Thoracic aorta (tissue), 2 donors: ENCODE measurements around the gene ARHGAP22. TPM values are rescaled to one million over a fixed set of nuclear protein-coding genes. Genes with fewer than 3 reads are reported as not detected.

Experiments used
- ATAC-seq: fragments of 150-250 bp; one replicate; pipeline ENCODE4 v1.8.0; 2017; ENCODE audit warnings: low read depth; ENCODE audit not compliant: insufficient number of reproducible peaks, low FRiP score
- DNase-seq: peaks from one replicate; pipeline ENCODE4 v3.0.0-alpha.2; 2020; ENCODE audit warnings: low spot score
- H3K27ac ChIP-seq, 2 donors: fragments of 200-600 bp; sonication (generic); 1 replicate in 1 of 2; 2 replicates in 1 of 2; pipeline ENCODE4 v1.5.1; 2016; ENCODE audit warnings: mild to moderate bottlenecking in 2 of 2, moderate library complexity in 2 of 2
- H3K27me3 ChIP-seq: fragments of 200-600 bp; sonication (generic); replicated peaks from 2 replicates; pipeline ENCODE4 v1.6.0; 2016; ENCODE audit warnings: mild to moderate bottlenecking; ENCODE audit not compliant: insufficient read depth
- H3K36me3 ChIP-seq: fragments of 200-600 bp; sonication (generic); one replicate; pipeline ENCODE4 v1.5.1; 2016
- H3K4me1 ChIP-seq, 2 donors: fragments of 200-600 bp; sonication (generic); 1 replicate in 1 of 2; 2 replicates in 1 of 2; pipeline versions ENCODE4 v1.5.1 to v1.6.0; 2016; ENCODE audit warnings: low read depth in 2 of 2, mild to moderate bottlenecking in 1 of 2; ENCODE audit not compliant: control insufficient read depth in 1 of 2
- H3K4me3 ChIP-seq: fragments of 200-600 bp; sonication (generic); 2 replicates; pipeline ENCODE4 v1.5.1; 2016; ENCODE audit warnings: mild to moderate bottlenecking
- H3K9me3 ChIP-seq: fragments of 200-600 bp; sonication (generic); 2 replicates; pipeline ENCODE4 v1.5.1; 2016
- total RNA-seq, 2 donors: library from RNA; depleted of rRNA; stranded (reverse); fragments of >200 nt; gene quantifications; one replicate each; pipeline versions ENCODE4 v1.1.0 to v1.2.3, GENCODE V29; 2016
- TF ChIP-seq, protein P1 (sequence below): fragments of 200-600 bp; sonication (generic); IDR thresholded peaks from one replicate; pipeline ENCODE4 v1.5.1; 2019; ENCODE audit warnings: antibody characterized with exemption

Gene ARHGAP22
- total RNA-seq, 2 donors from 2014 or later: 15.4 to 24.8 TPM

DNA sequence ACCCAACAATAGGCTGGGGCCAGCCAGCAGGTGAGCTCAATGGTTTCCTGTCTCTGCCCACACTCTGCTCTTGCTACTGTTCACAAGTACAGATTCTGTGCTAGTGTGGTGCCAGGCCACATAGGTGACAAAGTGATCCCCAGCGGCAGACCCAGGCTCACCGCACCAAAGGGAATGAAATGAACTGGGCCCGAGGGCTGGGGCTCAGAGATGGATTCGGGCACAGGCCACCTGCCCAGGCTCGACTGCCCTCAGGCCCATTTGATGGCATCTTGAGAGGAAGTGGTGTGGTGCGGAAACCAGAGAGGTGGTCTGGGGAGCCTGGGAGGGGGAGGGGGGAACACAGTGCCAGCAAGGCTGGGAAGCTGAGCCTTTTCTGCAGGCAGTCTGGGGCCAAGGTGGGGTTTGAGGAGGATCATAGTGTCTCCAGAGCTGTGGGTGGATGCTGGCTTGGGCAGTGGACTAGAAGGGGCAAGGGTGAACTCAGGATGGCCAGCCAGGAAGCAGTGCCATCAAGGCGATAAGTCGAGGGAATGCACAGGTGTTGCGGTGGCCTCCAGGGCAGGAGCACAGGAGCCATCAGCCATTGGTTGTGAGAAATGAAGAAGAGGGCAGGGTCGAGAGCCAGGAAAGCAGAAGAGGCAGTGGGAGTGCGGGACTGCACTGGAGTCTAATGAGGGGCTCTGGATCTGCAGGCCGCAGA is 85.2 kb downstream of the ARHGAP22 start:
- no peak overlapping the region for H3K4me3 ChIP-seq
- DNase-seq (no peak), ATAC-seq (no peak)
- peaks cover 4% of the 10 kb centered on the region for H3K9me3 ChIP-seq
- no peak overlapping the region for H3K27ac ChIP-seq
- H3K27me3 ChIP-seq: no peaks in the 10 kb centered on the region
- TF ChIP-seq, protein P1, sequence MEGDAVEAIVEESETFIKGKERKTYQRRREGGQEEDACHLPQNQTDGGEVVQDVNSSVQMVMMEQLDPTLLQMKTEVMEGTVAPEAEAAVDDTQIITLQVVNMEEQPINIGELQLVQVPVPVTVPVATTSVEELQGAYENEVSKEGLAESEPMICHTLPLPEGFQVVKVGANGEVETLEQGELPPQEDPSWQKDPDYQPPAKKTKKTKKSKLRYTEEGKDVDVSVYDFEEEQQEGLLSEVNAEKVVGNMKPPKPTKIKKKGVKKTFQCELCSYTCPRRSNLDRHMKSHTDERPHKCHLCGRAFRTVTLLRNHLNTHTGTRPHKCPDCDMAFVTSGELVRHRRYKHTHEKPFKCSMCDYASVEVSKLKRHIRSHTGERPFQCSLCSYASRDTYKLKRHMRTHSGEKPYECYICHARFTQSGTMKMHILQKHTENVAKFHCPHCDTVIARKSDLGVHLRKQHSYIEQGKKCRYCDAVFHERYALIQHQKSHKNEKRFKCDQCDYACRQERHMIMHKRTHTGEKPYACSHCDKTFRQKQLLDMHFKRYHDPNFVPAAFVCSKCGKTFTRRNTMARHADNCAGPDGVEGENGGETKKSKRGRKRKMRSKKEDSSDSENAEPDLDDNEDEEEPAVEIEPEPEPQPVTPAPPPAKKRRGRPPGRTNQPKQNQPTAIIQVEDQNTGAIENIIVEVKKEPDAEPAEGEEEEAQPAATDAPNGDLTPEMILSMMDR: no peak
- H3K4me1 ChIP-seq: peaks cover 4 to 24% of the 10 kb centered on the region in 2 donors
- H3K36me3 ChIP-seq: no peaks in the 10 kb centered on the region

DNA sequence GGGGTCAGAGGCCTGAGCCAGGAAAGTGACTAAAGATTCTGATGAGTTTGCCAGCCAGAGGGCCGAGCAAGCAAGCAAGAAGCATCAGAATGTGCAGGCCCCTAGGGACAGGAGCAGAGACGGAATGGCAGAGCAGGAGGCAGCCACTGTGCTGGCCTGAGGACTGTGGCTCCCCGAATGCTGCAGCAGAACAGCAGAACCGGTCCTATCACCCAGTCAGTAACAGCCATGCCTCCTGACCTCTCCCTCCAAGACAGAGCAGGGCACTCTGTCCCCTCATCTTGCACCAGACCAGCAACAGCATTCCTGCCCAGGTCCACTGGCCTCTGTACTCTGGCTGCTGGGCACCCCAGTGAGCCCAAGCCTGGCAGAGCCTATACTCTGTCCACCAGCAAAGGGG is 85.9 kb downstream of the ARHGAP22 start:
- TF ChIP-seq, protein P1: no peak
- Histone ChIP-seq H3K4me3 (no peak overlapping the region), H3K27me3 (no peaks in the 10 kb centered on the region), H3K4me1 (peaks cover 4 to 21% of the 10 kb centered on the region in 2 donors), H3K36me3 (no peaks in the 10 kb centered on the region), H3K27ac (no peak overlapping the region), H3K9me3 (peaks cover 8% of the 10 kb centered on the region)
- DNase-seq (no peak), ATAC-seq (no peak)

DNA sequence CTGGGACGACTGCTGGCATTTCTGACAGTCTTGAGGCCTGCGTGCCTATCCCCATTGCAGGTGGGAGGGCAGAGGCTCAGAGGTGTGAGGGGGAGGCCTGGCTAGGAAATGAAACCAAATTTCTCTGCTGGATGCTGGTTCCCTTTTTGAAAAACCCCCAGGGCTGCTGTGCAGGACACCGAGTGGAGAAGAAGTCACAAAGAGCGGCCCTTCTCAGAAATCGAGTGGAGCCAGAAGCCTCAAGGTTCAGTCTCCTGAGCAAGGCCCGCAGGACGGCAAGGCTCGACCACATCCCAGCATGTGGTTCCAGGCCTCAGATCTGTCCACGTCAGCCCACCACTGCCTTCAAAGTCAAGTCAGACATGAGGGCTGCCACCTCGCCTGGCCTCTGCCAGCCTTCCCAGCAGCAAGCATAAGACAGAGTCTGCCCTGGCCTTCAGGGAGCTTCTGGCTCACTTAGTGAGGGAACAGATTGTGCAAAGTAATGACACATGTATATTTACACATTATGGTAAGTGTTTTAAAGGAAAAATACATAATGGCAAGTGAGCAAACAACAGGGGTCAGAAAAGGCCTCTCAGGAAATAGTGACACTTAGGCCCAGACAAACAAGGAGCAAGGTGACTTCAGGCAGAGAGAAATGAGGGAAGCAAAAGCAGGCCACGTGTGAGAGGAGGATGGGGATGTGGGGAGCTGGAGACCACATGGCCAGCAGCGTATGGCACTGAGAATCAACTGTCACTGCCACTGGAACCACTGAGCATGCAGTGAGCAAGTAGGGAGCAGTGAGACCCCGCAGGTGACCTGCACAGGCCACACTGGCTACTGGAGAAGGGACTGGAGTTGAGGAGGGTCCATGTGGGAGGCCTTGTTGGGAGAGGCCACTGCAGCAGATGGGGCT is 86.7 kb downstream of the ARHGAP22 start:
- no peak overlapping the region for H3K27ac ChIP-seq
- no peak for ATAC-seq
- no peak overlapping the region for H3K4me3 ChIP-seq
- H3K4me1 ChIP-seq: peaks cover 4 to 20% of the 10 kb centered on the region in 2 donors
- TF ChIP-seq, protein P1: no peak
- no peaks in the 10 kb centered on the region for H3K27me3 ChIP-seq
- no peak for DNase-seq
- no peaks in the 10 kb centered on the region for H3K36me3 ChIP-seq
- peaks cover 10% of the 10 kb centered on the region for H3K9me3 ChIP-seq

DNA sequence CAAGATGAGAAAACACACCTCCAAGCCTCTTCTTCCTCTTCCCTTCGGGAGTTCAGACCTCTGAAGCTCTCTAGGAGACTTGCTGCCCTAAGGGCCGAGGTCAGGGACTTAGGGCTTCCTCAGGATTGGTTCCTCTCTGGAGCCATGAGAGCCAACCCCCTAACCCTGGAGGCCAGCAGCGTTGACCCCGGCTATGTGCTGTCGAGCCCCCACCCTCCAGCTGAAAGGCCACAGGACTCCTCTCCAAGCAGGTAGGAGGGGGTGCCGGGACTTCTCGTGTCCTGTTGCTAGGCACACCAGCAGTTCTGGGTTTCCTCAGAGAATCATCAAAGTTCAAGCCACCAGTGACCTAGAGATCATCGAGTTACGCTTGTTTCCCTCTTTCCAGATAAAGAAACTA is 87.4 kb downstream of the ARHGAP22 start:
- TF ChIP-seq, protein P1: no peak
- Histone ChIP-seq H3K9me3 (peaks cover 10% of the 10 kb centered on the region), H3K27me3 (no peaks in the 10 kb centered on the region), H3K4me3 (no peak overlapping the region), H3K27ac (no peak overlapping the region), H3K4me1 (peaks cover 0 to 14% of the 10 kb centered on the region in 2 donors), H3K36me3 (no peaks in the 10 kb centered on the region)
- DNase-seq: no peak
- no peak for ATAC-seq

DNA sequence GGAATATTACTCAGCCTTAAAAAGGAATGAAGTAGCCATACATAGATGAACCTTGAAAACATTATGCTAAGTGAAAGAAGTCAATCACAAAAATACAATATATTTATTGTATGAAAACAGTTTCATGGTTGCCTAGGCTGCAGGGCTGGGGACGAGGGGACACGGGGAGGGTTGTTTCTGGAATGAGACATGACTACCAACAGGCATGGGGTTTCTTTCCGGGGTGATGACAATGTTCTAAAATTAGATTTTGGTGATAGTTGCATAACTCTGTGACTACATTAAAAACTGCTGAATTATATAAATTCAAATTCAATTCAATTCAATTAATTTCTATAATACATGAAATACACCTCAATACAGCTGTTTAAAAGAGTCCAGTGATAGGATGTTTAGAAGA is 88.0 kb downstream of the ARHGAP22 start:
- Histone ChIP-seq H3K27ac (no peak overlapping the region), H3K9me3 (peaks cover 10% of the 10 kb centered on the region), H3K27me3 (no peaks in the 10 kb centered on the region), H3K4me3 (no peak overlapping the region), H3K4me1 (peaks cover 0 to 8% of the 10 kb centered on the region in 2 donors), H3K36me3 (no peaks in the 10 kb centered on the region)
- DNase-seq: no peak
- TF ChIP-seq, protein P1: no peak
- no peak for ATAC-seq
